Measurements from ENCODE around the gene SIGMAR1.

The SIGMAR1 gene

GRCh38 chr9:34589636-34590380 is 47.8 kb downstream of the SIGMAR1 start, which contains the start of gene CNTFR:
CNTFR (minus strand) TSS chr9:34589724; CDS start chr9:34568981, 20,743 bp downstream.
- H3F3A ChIP-seq (ENCODE audit: low read depth): no peaks in the 10 kb centered on the region
- no peaks in the 10 kb centered on the region for H4K20me1 ChIP-seq (ENCODE audit: insufficient read depth, low read length, poor library complexity, severe bottlenecking)
- H3K79me2 ChIP-seq (ENCODE audit: insufficient read depth, low read length): no peaks in the 10 kb centered on the region
- H3K4me3 ChIP-seq (ENCODE audit: low read length, poor library complexity, severe bottlenecking): no peak within 1 kb of the TSS
- no peak for TF ChIP-seq EZH2phosphoT487 (IDR thresholded peaks at IDR 0.05; ENCODE audit: borderline replicate concordance)
- no peak for TF ChIP-seq CTCF (conservative IDR thresholded peaks at IDR 0.05; ENCODE audit: low read length)
- no peak within 1 kb of the TSS for H3K4me2 ChIP-seq (ENCODE audit: low read depth, low read length, poor library complexity, severe bottlenecking)
- H3K9me3 ChIP-seq (ENCODE audit: insufficient read depth, low read depth, low read length): no peaks in the 10 kb centered on the region
- H3K4me1 ChIP-seq (ENCODE audit: insufficient read depth, low read length, poor library complexity, severe bottlenecking): peaks cover 19% of the 10 kb centered on the region
- no peaks in the 10 kb centered on the region for H3K27me3 ChIP-seq (ENCODE audit: insufficient read depth, low read length, poor library complexity, severe bottlenecking)
- no peaks in the 10 kb centered on the region for H3K36me3 ChIP-seq (ENCODE audit: insufficient read depth, low read length)
- H3K9me2 ChIP-seq (replicated peaks; ENCODE audit: low read depth, low read length): no peaks in the 10 kb centered on the region
- no peak within 1 kb of the TSS for H2AFZ ChIP-seq (ENCODE audit: low read length)
- no peak within 1 kb of the TSS for H3K9ac ChIP-seq (ENCODE audit: low read depth, low read length, poor library complexity, severe bottlenecking)

- Histone ChIP-seq H3K4me1 (ENCODE audit: insufficient read depth, low read length, poor library complexity, severe bottlenecking) (peaks cover 19% of the 10 kb centered on the region), H3K36me3 (ENCODE audit: insufficient read depth, low read length) (no peaks in the 10 kb centered on the region), H2AFZ (ENCODE audit: low read length) (no peak overlapping the region), H4K20me1 (ENCODE audit: insufficient read depth, low read length, poor library complexity, severe bottlenecking) (no peaks in the 10 kb centered on the region), H3K9me2 (replicated peaks; ENCODE audit: low read depth, low read length) (no peaks in the 10 kb centered on the region), H3F3A (ENCODE audit: low read depth) (no peaks in the 10 kb centered on the region), H3K9me3 (ENCODE audit: insufficient read depth, low read depth, low read length) (no peaks in the 10 kb centered on the region), H3K27me3 (ENCODE audit: insufficient read depth, low read length, poor library complexity, severe bottlenecking) (no peaks in the 10 kb centered on the region), H3K9ac (ENCODE audit: low read depth, low read length, poor library complexity, severe bottlenecking) (no peak overlapping the region), H3K4me2 (ENCODE audit: low read depth, low read length, poor library complexity, severe bottlenecking) (no peak overlapping the region), H3K79me2 (ENCODE audit: insufficient read depth, low read length) (no peaks in the 10 kb centered on the region), H3K4me3 (ENCODE audit: low read length, poor library complexity, severe bottlenecking) (no peak overlapping the region)
- TF ChIP-seq EZH2phosphoT487 (IDR thresholded peaks at IDR 0.05; ENCODE audit: borderline replicate concordance) (no peak), CTCF (conservative IDR thresholded peaks at IDR 0.05; ENCODE audit: low read length) (no peak)
Measured at GRCh38 chr9:34588671-34589635, 48.6 kb downstream of the SIGMAR1 start.

- Histone ChIP-seq H4K20me1 (ENCODE audit: insufficient read depth, low read length, poor library complexity, severe bottlenecking) (no peaks in the 10 kb centered on the region), H3K36me3 (ENCODE audit: insufficient read depth, low read length) (no peaks in the 10 kb centered on the region), H3K4me3 (ENCODE audit: low read length, poor library complexity, severe bottlenecking) (no peak overlapping the region), H3K4me2 (ENCODE audit: low read depth, low read length, poor library complexity, severe bottlenecking) (no peak overlapping the region), H3K9me3 (ENCODE audit: insufficient read depth, low read depth, low read length) (no peaks in the 10 kb centered on the region), H3K27me3 (ENCODE audit: insufficient read depth, low read length, poor library complexity, severe bottlenecking) (no peaks in the 10 kb centered on the region), H3F3A (ENCODE audit: low read depth) (no peaks in the 10 kb centered on the region), H3K9me2 (replicated peaks; ENCODE audit: low read depth, low read length) (no peaks in the 10 kb centered on the region), H3K4me1 (ENCODE audit: insufficient read depth, low read length, poor library complexity, severe bottlenecking) (peaks cover 19% of the 10 kb centered on the region), H3K9ac (ENCODE audit: low read depth, low read length, poor library complexity, severe bottlenecking) (no peak overlapping the region), H2AFZ (ENCODE audit: low read length) (no peak overlapping the region), H3K79me2 (ENCODE audit: insufficient read depth, low read length) (no peaks in the 10 kb centered on the region)
- TF ChIP-seq CTCF (conservative IDR thresholded peaks at IDR 0.05; ENCODE audit: low read length) (no peak), EZH2phosphoT487 (IDR thresholded peaks at IDR 0.05; ENCODE audit: borderline replicate concordance) (no peak)
Measured at GRCh38 chr9:34587271-34587670, 50.3 kb downstream of the SIGMAR1 start.

Data from Loucy (cell line).